Skeletal muscle satellite cell (primary cell): ENCODE results near the gene ITGAL. TPM values are rescaled to one million over a fixed set of nuclear protein-coding genes. Genes with fewer than 3 reads are reported as not detected.

ENCODE experiments used
- H3K27me3 ChIP-seq: 2 replicates; pipeline ENCODE4 v1.7.0; 2013; ENCODE audit warnings: low read length; ENCODE audit not compliant: control insufficient read depth, insufficient read depth
- H3K36me3 ChIP-seq: 2 replicates; pipeline ENCODE4 v1.7.0; 2013; ENCODE audit warnings: mild to moderate bottlenecking, control low read depth, low read length; ENCODE audit not compliant: insufficient read depth
- H3K4me1 ChIP-seq: 2 replicates; pipeline ENCODE4 v1.7.0; 2013; ENCODE audit warnings: low read length; ENCODE audit not compliant: control insufficient read depth, insufficient read depth
- H3K4me2 ChIP-seq: 2 replicates; pipeline ENCODE4 v1.7.0; 2013; ENCODE audit warnings: mild to moderate bottlenecking, low read length
- H3K4me3 ChIP-seq: 2 replicates; pipeline ENCODE4 v1.7.0; 2013; ENCODE audit warnings: low read length
- H3K9ac ChIP-seq: 2 replicates; pipeline ENCODE4 v1.7.0; 2013; ENCODE audit warnings: mild to moderate bottlenecking, low read depth, low read length, moderate library complexity
- H3K9me3 ChIP-seq: replicated peaks from 2 replicates; pipeline ENCODE4 v1.7.0; 2013; ENCODE audit warnings: mild to moderate bottlenecking, control low read depth, low read length
- total RNA-seq: library from RNA; depleted of rRNA; stranded (reverse); fragments of >200 nt; gene quantifications from 2 replicates; pipeline ENCODE4 v1.2.3, GENCODE V29; 2012; rRNA removed

ITGAL gene
- total RNA-seq, result not detected in 2 replicates

GRCh38 chr16:30472328-30472942 lies at the start of gene ITGAL:
TSS of gene ITGAL (plus strand) at chr16:30472742. CDS start at chr16:30472838, 96 bp downstream.
- Histone ChIP-seq H3K4me1 (no peaks in the 10 kb centered on the region), H3K9me3 (no peaks in the 10 kb centered on the region), H3K27me3 (peaks cover 44% of the 10 kb centered on the region), H3K36me3 (no peaks in the 10 kb centered on the region), H3K4me3 (no peak within 1 kb of the TSS), H3K9ac (no peak within 1 kb of the TSS), H3K4me2 (no peak within 1 kb of the TSS)

GRCh38 chr16:30428055-30428454 lies 44.5 kb upstream of the ITGAL start:
- peaks cover 15% of the 10 kb centered on the region for H3K4me1 ChIP-seq
- no peaks in the 10 kb centered on the region for H3K9me3 ChIP-seq
- H3K4me3 ChIP-seq, result no peak overlapping the region
- no peaks in the 10 kb centered on the region for H3K27me3 ChIP-seq
- no peak overlapping the region for H3K9ac ChIP-seq
- no peak overlapping the region for H3K4me2 ChIP-seq
- peaks cover 15% of the 10 kb centered on the region for H3K36me3 ChIP-seq

DNA sequence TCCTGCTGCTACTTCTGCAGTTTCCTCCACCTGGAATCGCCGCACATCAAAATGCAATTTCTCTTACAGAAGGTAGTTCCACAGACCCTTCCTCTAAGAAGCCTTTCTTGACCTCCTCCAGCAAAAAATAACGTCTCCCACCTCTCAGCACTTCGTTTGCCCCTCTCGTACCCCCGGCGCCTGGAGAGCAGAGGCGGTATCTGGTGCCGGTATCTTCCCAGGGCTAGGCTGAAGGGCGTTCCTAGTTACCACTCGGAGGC lies 43.2 kb upstream of the ITGAL start:
- Histone ChIP-seq H3K4me2 (peak overlapping the region; percentile 94), H3K36me3 (peaks cover 4% of the 10 kb centered on the region), H3K27me3 (no peaks in the 10 kb centered on the region), H3K4me1 (peaks cover 15% of the 10 kb centered on the region), H3K4me3 (peak overlapping the region; percentile 85), H3K9ac (peak overlapping the region; percentile 72), H3K9me3 (no peaks in the 10 kb centered on the region)

GRCh38 chr16:30429678-30430427 lies 42.7 kb upstream of the ITGAL start, which contains the start of gene DCTPP1:
TSS of gene DCTPP1 (minus strand) at chr16:30430030. CDS start at chr16:30429980, 50 bp downstream.
- H3K4me3 ChIP-seq, result peak within 1 kb of the TSS; percentile 85
- H3K27me3 ChIP-seq, result peaks cover 1% of the 10 kb centered on the region
- H3K4me1 ChIP-seq, result peaks cover 15% of the 10 kb centered on the region
- peak within 1 kb of the TSS; percentile 94 for H3K4me2 ChIP-seq
- peak within 1 kb of the TSS; percentile 72 for H3K9ac ChIP-seq
- no peaks in the 10 kb centered on the region for H3K9me3 ChIP-seq
- H3K36me3 ChIP-seq, result peaks cover 4% of the 10 kb centered on the region

GRCh38 chr16:30430428-30430970 lies 42.0 kb upstream of the ITGAL start:
- Histone ChIP-seq H3K9me3 (no peaks in the 10 kb centered on the region), H3K36me3 (peaks cover 4% of the 10 kb centered on the region), H3K9ac (peak overlapping the region; percentile 47), H3K27me3 (peaks cover 4% of the 10 kb centered on the region), H3K4me1 (peaks cover 15% of the 10 kb centered on the region), H3K4me2 (peak overlapping the region; percentile 94), H3K4me3 (peak overlapping the region; percentile 85)

GRCh38 chr16:30434852-30435251 lies 37.7 kb upstream of the ITGAL start:
- Histone ChIP-seq H3K27me3 (peaks cover 9% of the 10 kb centered on the region), H3K9ac (no peak overlapping the region), H3K9me3 (no peaks in the 10 kb centered on the region), H3K4me1 (peaks cover 6% of the 10 kb centered on the region), H3K4me3 (no peak overlapping the region), H3K36me3 (no peaks in the 10 kb centered on the region), H3K4me2 (no peak overlapping the region)

DNA sequence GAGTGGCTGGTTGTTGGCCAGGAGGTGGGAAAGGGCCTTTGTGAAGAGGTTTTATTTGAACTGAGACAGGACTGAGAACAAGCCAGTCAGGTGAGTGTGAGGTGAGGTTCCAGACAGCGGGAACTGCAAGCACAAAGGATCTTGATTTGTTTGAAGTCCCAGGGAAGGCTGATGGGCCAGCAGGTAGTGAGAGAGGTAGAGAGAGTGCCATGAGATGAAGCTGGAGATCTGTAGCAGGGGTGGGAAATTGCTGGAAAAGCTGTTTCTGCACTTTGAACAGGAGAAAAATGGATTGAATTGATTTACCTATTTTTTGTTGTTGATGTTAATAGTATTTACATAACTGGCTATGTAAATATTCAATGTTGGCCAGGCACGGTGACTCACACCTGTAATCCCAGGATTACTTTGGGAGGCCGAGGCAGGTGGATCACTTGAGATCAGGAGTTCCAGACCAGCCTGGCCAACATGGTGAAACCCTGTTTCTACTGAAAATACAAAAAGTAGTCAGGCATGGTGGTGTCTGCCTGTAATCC lies 35.0 kb upstream of the ITGAL start:
- Histone ChIP-seq H3K27me3 (peaks cover 9% of the 10 kb centered on the region), H3K4me2 (no peak overlapping the region), H3K4me1 (no peaks in the 10 kb centered on the region), H3K9me3 (no peaks in the 10 kb centered on the region), H3K36me3 (no peaks in the 10 kb centered on the region), H3K9ac (no peak overlapping the region), H3K4me3 (no peak overlapping the region)

DNA sequence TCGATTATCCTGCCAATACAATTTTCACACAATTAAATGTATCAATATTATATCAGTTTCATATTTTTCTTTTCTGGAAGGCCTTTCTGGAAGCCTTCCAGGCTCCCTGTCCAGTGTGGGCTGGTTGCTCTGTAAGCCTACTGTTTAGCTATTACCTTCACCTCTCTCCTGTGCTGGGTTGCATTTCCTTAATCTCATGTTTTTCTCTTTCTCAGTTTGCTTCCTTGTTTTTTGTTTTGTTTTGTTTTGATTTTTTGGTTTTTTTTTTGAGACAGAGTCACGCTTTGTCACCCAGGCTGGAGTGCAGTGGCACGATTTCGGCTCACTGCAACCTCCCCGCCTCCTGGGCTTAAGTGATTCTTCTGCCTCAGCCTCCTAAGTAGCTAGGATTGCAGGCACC lies 33.7 kb upstream of the ITGAL start:
- H3K36me3 ChIP-seq, result peaks cover 7% of the 10 kb centered on the region
- H3K9ac ChIP-seq, result no peak overlapping the region
- no peaks in the 10 kb centered on the region for H3K4me1 ChIP-seq
- H3K4me3 ChIP-seq, result no peak overlapping the region
- H3K27me3 ChIP-seq, result peaks cover 9% of the 10 kb centered on the region
- H3K4me2 ChIP-seq, result no peak overlapping the region
- H3K9me3 ChIP-seq, result no peaks in the 10 kb centered on the region

GRCh38 chr16:30439720-30440348 lies 32.7 kb upstream of the ITGAL start:
- Histone ChIP-seq H3K4me1 (peaks cover 7% of the 10 kb centered on the region), H3K27me3 (peaks cover 8% of the 10 kb centered on the region), H3K9me3 (no peaks in the 10 kb centered on the region), H3K36me3 (peaks cover 16% of the 10 kb centered on the region), H3K4me2 (no peak overlapping the region), H3K9ac (no peak overlapping the region), H3K4me3 (no peak overlapping the region)

GRCh38 chr16:30443631-30444030 lies 28.9 kb upstream of the ITGAL start:
- Histone ChIP-seq H3K9me3 (no peaks in the 10 kb centered on the region), H3K4me1 (peaks cover 15% of the 10 kb centered on the region), H3K27me3 (no peaks in the 10 kb centered on the region), H3K4me2 (no peak overlapping the region), H3K9ac (no peak overlapping the region), H3K4me3 (no peak overlapping the region), H3K36me3 (peaks cover 16% of the 10 kb centered on the region)
